GM18861 (cell line): ENCODE measurements around the gene GRIP1.

Source experiments
- ATAC-seq: cut with Tn5 transposase; IDR thresholded peaks from one replicate; pipeline ENCODE4 v1.9.1; 2021; ENCODE audit not compliant: unreplicated experiment

The GRIP1 gene

GRCh38 chr12:66602483-66603143 lies 76.3 kb downstream of the GRIP1 start:
- no peak for ATAC-seq

- ATAC-seq = no peak
These were observed 78.0 kb downstream of the GRIP1 start for GRCh38 chr12:66600903-66601302.

GRCh38 chr12:66599816-66600215 lies 79.1 kb downstream of the GRIP1 start:
- no peak for ATAC-seq

GRCh38 chr12:66598608-66599007 lies 80.3 kb downstream of the GRIP1 start:
- ATAC-seq = no peak

GRCh38 chr12:66598079-66598478 lies 80.8 kb downstream of the GRIP1 start:
- ATAC-seq = no peak

- no peak for ATAC-seq
These were observed 82.7 kb downstream of the GRIP1 start for GRCh38 chr12:66596199-66596598.

- no peak for ATAC-seq
These were observed 84.2 kb downstream of the GRIP1 start for GRCh38 chr12:66594688-66595087.

GRCh38 chr12:66590275-66590985 lies 88.4 kb downstream of the GRIP1 start:
- no peak for ATAC-seq

- ATAC-seq = no peak
These were observed 89.8 kb downstream of the GRIP1 start for GRCh38 chr12:66589095-66589494.

GRCh38 chr12:66587912-66588311 lies 91.0 kb downstream of the GRIP1 start:
- no peak for ATAC-seq

GRCh38 chr12:66584673-66585072 lies 94.2 kb downstream of the GRIP1 start:
- no peak for ATAC-seq

- ATAC-seq = no peak
These were observed 105.3 kb downstream of the GRIP1 start for GRCh38 chr12:66573605-66574004.

- no peak for ATAC-seq
These were observed 106.0 kb downstream of the GRIP1 start for GRCh38 chr12:66572845-66573244.

- ATAC-seq = no peak
These were observed 107.4 kb downstream of the GRIP1 start for GRCh38 chr12:66571361-66571915.

- no peak for ATAC-seq
These were observed 115.7 kb downstream of the GRIP1 start for GRCh38 chr12:66563220-66563619.

GRCh38 chr12:66555113-66555512 lies 123.8 kb downstream of the GRIP1 start:
- no peak for ATAC-seq

GRCh38 chr12:66552716-66553115 lies 126.2 kb downstream of the GRIP1 start:
- no peak for ATAC-seq

- no peak for ATAC-seq
These were observed 128.2 kb downstream of the GRIP1 start for GRCh38 chr12:66550626-66551025.

- no peak for ATAC-seq
These were observed 129.9 kb downstream of the GRIP1 start for GRCh38 chr12:66549050-66549389.

GRCh38 chr12:66548338-66549049 lies 130.4 kb downstream of the GRIP1 start:
- no peak for ATAC-seq

- no peak for ATAC-seq
These were observed 137.4 kb downstream of the GRIP1 start for GRCh38 chr12:66541426-66541825.

- ATAC-seq = no peak
These were observed 139.4 kb downstream of the GRIP1 start for GRCh38 chr12:66539431-66539830.
